HEK293 (cell line): Measurements from ENCODE around the gene RNF115.
"Not testable (repeated sequence)": the region's sequence is repeated elsewhere in the genome, so short reads cannot be mapped to it uniquely, and the experiment has no call there.

Experiments used
- BCL11A ChIP-seq: fragments of 450-650 bp; formaldehyde crosslinking; IDR thresholded peaks from 2 replicates; pipeline ENCODE4 v1.5.1; 2016; ENCODE audit warnings: low read depth, missing biosample characterization, missing genetic modification characterization
- CTCF ChIP-seq: fragments of 450-650 bp; formaldehyde crosslinking; IDR thresholded peaks from 2 replicates; pipeline ENCODE4 v1.5.1; 2016; ENCODE audit warnings: missing biosample characterization, missing genetic modification characterization
- KLF16 ChIP-seq: fragments of 450-650 bp; formaldehyde crosslinking; IDR thresholded peaks from 2 replicates; pipeline ENCODE4 v1.5.1; 2017; ENCODE audit warnings: missing biosample characterization, missing genetic modification characterization
- REST ChIP-seq: fragments of 450-650 bp; formaldehyde crosslinking; IDR thresholded peaks from 2 replicates; pipeline ENCODE4 v1.5.1; 2016; ENCODE audit warnings: missing biosample characterization, missing genetic modification characterization
- TRIM28 ChIP-seq: IDR thresholded peaks from 2 replicates; pipeline ENCODE4 v1.6.1; 2011; ENCODE audit warnings: low read length, control low read depth, borderline replicate concordance
- ZBTB1 ChIP-seq: fragments of 450-650 bp; formaldehyde crosslinking; IDR thresholded peaks from 2 replicates; pipeline ENCODE4 v1.5.1; 2016; ENCODE audit warnings: missing biosample characterization, missing genetic modification characterization
- ZBTB26 ChIP-seq: fragments of 450-650 bp; formaldehyde crosslinking; optimal IDR thresholded peaks from 2 replicates; pipeline ENCODE3; 2016; ENCODE audit warnings: missing biosample characterization, mild to moderate bottlenecking, missing genetic modification characterization
- ZNF362 ChIP-seq: fragments of 450-650 bp; formaldehyde crosslinking; IDR thresholded peaks from 2 replicates; pipeline ENCODE4 v1.5.1; 2016; ENCODE audit warnings: missing biosample characterization, missing genetic modification characterization
- ZNF600 ChIP-seq: fragments of 450-650 bp; formaldehyde crosslinking; IDR thresholded peaks from 2 replicates; pipeline ENCODE4 v1.5.1; 2016; ENCODE audit warnings: missing biosample characterization, missing genetic modification characterization
- ZNF654 ChIP-seq: fragments of 450-650 bp; formaldehyde crosslinking; IDR thresholded peaks from 2 replicates; pipeline ENCODE4 v1.5.1; 2016; ENCODE audit warnings: low read depth, missing biosample characterization, missing genetic modification characterization
- TF ChIP-seq, protein P1 (sequence below): fragments of 450-650 bp; formaldehyde crosslinking; IDR thresholded peaks from 2 replicates; pipeline ENCODE4 v1.5.1; 2017; ENCODE audit warnings: missing biosample characterization, missing genetic modification characterization
- TF ChIP-seq, protein P2 (sequence below): fragments of 450-650 bp; formaldehyde crosslinking; IDR thresholded peaks from 2 replicates; pipeline ENCODE4 v1.5.1; 2016; ENCODE audit warnings: missing biosample characterization, missing genetic modification characterization, low read depth
- TF ChIP-seq, protein P3 (sequence below): IDR thresholded peaks from 2 replicates; pipeline ENCODE4 v1.6.1; 2011; ENCODE audit warnings: mild to moderate bottlenecking, low read depth, low read length, borderline replicate concordance
- TF ChIP-seq, protein P4 (sequence below): fragments of 450-650 bp; formaldehyde crosslinking; IDR thresholded peaks from 2 replicates; pipeline ENCODE4 v1.5.1; 2016; ENCODE audit warnings: missing biosample characterization, missing genetic modification characterization

- not testable (repeated sequence) for TF ChIP-seq CTCF (tag by site-specific recombination); TRIM28; ZNF362 (tag by site-specific recombination); BCL11A (tag by site-specific recombination); ZNF600 (tag by site-specific recombination); ZBTB26 (tag by site-specific recombination); ZBTB1 (tag by site-specific recombination); REST (tag by site-specific recombination); ZNF654 (tag by site-specific recombination); KLF16
- TF ChIP-seq, protein P1, sequence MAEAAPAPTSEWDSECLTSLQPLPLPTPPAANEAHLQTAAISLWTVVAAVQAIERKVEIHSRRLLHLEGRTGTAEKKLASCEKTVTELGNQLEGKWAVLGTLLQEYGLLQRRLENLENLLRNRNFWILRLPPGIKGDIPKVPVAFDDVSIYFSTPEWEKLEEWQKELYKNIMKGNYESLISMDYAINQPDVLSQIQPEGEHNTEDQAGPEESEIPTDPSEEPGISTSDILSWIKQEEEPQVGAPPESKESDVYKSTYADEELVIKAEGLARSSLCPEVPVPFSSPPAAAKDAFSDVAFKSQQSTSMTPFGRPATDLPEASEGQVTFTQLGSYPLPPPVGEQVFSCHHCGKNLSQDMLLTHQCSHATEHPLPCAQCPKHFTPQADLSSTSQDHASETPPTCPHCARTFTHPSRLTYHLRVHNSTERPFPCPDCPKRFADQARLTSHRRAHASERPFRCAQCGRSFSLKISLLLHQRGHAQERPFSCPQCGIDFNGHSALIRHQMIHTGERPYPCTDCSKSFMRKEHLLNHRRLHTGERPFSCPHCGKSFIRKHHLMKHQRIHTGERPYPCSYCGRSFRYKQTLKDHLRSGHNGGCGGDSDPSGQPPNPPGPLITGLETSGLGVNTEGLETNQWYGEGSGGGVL (tag by site-specific recombination): not testable (repeated sequence)
- TF ChIP-seq, protein P2, sequence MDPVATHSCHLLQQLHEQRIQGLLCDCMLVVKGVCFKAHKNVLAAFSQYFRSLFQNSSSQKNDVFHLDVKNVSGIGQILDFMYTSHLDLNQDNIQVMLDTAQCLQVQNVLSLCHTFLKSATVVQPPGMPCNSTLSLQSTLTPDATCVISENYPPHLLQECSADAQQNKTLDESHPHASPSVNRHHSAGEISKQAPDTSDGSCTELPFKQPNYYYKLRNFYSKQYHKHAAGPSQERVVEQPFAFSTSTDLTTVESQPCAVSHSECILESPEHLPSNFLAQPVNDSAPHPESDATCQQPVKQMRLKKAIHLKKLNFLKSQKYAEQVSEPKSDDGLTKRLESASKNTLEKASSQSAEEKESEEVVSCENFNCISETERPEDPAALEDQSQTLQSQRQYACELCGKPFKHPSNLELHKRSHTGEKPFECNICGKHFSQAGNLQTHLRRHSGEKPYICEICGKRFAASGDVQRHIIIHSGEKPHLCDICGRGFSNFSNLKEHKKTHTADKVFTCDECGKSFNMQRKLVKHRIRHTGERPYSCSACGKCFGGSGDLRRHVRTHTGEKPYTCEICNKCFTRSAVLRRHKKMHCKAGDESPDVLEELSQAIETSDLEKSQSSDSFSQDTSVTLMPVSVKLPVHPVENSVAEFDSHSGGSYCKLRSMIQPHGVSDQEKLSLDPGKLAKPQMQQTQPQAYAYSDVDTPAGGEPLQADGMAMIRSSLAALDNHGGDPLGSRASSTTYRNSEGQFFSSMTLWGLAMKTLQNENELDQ (tag by site-specific recombination): not testable (repeated sequence)
- TF ChIP-seq, protein P3, sequence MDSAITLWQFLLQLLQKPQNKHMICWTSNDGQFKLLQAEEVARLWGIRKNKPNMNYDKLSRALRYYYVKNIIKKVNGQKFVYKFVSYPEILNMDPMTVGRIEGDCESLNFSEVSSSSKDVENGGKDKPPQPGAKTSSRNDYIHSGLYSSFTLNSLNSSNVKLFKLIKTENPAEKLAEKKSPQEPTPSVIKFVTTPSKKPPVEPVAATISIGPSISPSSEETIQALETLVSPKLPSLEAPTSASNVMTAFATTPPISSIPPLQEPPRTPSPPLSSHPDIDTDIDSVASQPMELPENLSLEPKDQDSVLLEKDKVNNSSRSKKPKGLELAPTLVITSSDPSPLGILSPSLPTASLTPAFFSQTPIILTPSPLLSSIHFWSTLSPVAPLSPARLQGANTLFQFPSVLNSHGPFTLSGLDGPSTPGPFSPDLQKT: not testable (repeated sequence)
- TF ChIP-seq, protein P4, sequence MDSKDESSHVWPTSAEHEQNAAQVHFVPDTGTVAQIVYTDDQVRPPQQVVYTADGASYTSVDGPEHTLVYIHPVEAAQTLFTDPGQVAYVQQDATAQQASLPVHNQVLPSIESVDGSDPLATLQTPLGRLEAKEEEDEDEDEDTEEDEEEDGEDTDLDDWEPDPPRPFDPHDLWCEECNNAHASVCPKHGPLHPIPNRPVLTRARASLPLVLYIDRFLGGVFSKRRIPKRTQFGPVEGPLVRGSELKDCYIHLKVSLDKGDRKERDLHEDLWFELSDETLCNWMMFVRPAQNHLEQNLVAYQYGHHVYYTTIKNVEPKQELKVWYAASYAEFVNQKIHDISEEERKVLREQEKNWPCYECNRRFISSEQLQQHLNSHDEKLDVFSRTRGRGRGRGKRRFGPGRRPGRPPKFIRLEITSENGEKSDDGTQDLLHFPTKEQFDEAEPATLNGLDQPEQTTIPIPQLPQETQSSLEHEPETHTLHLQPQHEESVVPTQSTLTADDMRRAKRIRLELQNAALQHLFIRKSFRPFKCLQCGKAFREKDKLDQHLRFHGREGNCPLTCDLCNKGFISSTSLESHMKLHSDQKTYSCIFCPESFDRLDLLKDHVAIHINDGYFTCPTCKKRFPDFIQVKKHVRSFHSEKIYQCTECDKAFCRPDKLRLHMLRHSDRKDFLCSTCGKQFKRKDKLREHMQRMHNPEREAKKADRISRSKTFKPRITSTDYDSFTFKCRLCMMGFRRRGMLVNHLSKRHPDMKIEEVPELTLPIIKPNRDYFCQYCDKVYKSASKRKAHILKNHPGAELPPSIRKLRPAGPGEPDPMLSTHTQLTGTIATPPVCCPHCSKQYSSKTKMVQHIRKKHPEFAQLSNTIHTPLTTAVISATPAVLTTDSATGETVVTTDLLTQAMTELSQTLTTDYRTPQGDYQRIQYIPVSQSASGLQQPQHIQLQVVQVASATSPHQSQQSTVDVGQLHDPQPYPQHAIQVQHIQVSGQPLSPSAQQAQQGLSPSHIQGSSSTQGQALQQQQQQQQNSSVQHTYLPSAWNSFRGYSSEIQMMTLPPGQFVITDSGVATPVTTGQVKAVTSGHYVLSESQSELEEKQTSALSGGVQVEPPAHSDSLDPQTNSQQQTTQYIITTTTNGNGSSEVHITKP (tag by site-specific recombination): not testable (repeated sequence)
These were observed 97.7 kb downstream of the RNF115 start for GRCh38 chr1:145726193-145726592.
